GM19025 (cell line): ENCODE measurements around the gene LAMB4.

Source experiments
- ATAC-seq: cut with Tn5 transposase; IDR thresholded peaks from one replicate; pipeline ENCODE4 v1.9.1; 2021; ENCODE audit warnings: mild to moderate bottlenecking, low read depth, moderate library complexity; ENCODE audit not compliant: unreplicated experiment

The LAMB4 gene

GRCh38 chr7:108143658-108144420 lies 13.7 kb upstream of the LAMB4 start:
- ATAC-seq = no peak

GRCh38 chr7:108142675-108143259 lies 12.6 kb upstream of the LAMB4 start:
- no peak for ATAC-seq

GRCh38 chr7:108142180-108142579 lies 12.0 kb upstream of the LAMB4 start:
- ATAC-seq = no peak

- no peak for ATAC-seq
Observed at GRCh38 chr7:108140671-108141070, 10.5 kb upstream of the LAMB4 start.

- ATAC-seq = no peak
Observed at GRCh38 chr7:108138911-108139310, 8.8 kb upstream of the LAMB4 start.

- ATAC-seq = no peak
Observed at GRCh38 chr7:108137993-108138392, 7.8 kb upstream of the LAMB4 start.

GRCh38 chr7:108137040-108137439 lies 6.9 kb upstream of the LAMB4 start:
- ATAC-seq = no peak

GRCh38 chr7:108136191-108136688 lies 6.1 kb upstream of the LAMB4 start:
- peak; percentile 5 for ATAC-seq

GRCh38 chr7:108135446-108136190 lies 5.5 kb upstream of the LAMB4 start:
- ATAC-seq = peak; percentile 96

- no peak for ATAC-seq
Observed at GRCh38 chr7:108134486-108134885, 4.3 kb upstream of the LAMB4 start.

- no peak for ATAC-seq
Observed at GRCh38 chr7:108132551-108133265, 2.5 kb upstream of the LAMB4 start.

- ATAC-seq = no peak
Observed at GRCh38 chr7:108129018-108129965, 869 bp downstream of the LAMB4 start.

GRCh38 chr7:108128514-108128913 lies 1.6 kb downstream of the LAMB4 start:
- no peak for ATAC-seq

- ATAC-seq = no peak
Observed at GRCh38 chr7:108127461-108127860, 2.7 kb downstream of the LAMB4 start.

- no peak for ATAC-seq
Observed at GRCh38 chr7:108124820-108125219, 5.3 kb downstream of the LAMB4 start.

GRCh38 chr7:108122181-108122580 lies 8.0 kb downstream of the LAMB4 start:
- no peak for ATAC-seq

GRCh38 chr7:108120933-108121332 lies 9.2 kb downstream of the LAMB4 start:
- ATAC-seq = no peak

GRCh38 chr7:108120196-108120595 lies 10.0 kb downstream of the LAMB4 start:
- ATAC-seq = no peak

- no peak for ATAC-seq
Observed at GRCh38 chr7:108118959-108119358, 11.2 kb downstream of the LAMB4 start.
